ENCODE results near the gene SUN1.
"Not testable (repeated sequence)": the region's sequence is repeated elsewhere in the genome, so short reads cannot be mapped to it uniquely, and the experiment has no call there.

SUN1 gene

GRCh38 chr7:923108-924041 lies 91.1 kb downstream of the SUN1 start:
- peak; percentile 95 for DNase-seq

- not testable (repeated sequence) for DNase-seq
Measured at GRCh38 chr7:924042-924441, 91.8 kb downstream of the SUN1 start.

All from CD4-positive, alpha-beta T cell treated with Interleukin-4 for 4 hours (primary cell).